NCI-H2081 treated with DMSO at 0.1 percent for 48 hours (cell line): ENCODE data around the gene RNF183.
A peak's percentile ranks its signal among the peaks of the same experiment; 100 is the strongest.
"Not testable (repeated sequence)": the region's sequence is repeated elsewhere in the genome, so short reads cannot be mapped to it uniquely, and the experiment has no call there.

Experiments used
- DNase-seq: peaks from one replicate; lab custom pipeline; 2025; lab: John Stamatoyannopoulos, UW

Gene RNF183

DNA sequence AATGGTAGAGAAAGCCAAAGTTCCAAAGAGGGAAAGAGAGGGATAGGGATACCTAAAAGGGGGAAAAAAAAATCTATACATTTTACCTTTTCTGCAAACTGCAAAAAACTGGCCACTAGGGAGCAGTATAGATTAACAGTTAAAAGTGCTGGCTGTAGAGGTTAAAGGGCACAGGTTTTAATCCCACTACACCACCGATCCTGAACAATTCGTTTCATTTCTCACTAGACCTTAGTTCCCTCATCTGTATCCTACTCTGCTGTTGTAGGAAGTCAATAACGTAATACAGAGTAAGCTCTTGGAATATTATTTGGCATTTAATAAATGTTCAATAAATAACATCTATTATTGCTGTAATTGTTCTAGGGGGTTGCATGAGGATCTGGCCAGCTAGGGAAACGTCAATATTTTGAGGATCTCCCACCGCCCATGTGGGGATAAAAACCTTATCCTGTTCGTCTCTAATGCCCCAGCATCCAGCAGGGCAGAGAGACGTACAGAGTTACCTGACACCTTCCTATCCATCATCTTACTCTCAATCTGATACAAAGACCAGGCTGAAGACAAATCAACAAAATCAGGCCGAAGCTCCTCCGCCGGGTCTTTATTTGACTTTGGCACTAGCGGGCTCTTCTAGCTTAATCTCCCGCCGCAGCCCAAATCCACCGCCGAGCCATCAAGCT is 28.6 kb downstream of the RNF183 start:
- DNase-seq, result peak; percentile 5

DNA sequence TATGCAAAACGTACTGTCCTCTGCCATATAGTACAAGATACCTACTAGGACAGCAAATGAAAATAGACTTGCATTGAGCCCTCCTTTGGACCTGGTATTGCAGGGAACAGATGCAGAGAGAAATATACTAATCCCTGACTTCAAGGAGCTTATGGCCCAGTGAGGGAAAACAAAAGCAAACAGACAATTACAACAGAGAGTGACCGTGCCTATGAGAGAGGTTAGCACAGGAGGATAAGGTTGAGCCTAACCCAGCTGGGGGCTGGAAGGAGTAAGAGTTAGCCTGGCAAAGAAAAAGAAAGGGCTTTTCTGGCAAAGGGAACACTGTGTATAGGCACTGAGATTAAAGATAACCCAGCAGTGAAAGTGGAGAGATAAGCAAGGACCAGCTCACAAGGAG is 33.3 kb downstream of the RNF183 start:
- no peak for DNase-seq

DNA sequence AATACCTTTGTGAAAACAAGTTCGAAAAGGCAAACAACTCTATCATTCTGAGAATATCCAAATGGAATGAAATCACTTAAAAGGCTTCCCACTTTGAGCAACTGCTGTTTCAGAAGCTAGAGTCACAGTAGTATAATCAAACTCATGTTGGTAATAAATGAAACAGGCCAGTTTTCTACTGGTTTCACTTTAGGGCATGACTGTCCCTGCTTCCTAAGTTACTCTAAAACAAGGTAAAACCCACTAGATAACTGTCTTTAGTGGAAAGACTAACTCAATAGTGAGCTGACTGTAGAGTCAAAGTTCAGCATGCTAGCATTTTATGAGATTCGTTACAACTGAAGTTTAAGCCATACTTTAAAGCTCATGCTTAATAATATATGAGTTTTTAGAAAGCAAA is 33.8 kb downstream of the RNF183 start:
- DNase-seq, result no peak

DNA sequence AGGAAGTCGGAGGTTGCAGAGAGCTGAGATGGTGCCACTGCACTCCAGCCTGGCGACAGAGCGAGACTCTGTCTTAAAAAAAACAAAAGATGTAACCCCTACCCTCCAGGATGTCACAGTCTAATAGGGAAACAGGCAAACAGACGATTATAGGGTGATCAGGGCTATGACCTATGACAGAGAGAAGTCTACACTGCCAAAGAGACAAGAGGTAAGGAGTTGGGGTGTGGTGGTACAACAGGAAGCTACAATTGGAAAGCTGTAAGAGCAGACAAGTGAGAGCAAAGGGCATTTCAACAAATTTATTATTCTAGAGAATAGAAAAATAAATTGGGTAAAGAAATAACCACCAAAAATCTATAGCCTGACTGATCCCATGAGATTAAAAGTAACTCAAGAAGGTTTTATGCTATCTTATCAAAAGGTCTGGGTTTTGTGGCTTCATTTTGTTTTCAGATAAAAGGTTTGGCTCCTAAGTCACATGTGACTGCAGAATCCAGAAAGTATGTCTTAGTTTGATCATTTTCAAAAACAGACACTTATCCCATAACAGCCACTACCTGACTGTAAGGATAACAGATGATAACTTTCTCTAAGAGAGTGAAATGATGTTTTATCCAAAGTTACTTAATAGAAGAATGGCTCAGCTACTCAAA is 35.1 kb downstream of the RNF183 start:
- no peak for DNase-seq

DNA sequence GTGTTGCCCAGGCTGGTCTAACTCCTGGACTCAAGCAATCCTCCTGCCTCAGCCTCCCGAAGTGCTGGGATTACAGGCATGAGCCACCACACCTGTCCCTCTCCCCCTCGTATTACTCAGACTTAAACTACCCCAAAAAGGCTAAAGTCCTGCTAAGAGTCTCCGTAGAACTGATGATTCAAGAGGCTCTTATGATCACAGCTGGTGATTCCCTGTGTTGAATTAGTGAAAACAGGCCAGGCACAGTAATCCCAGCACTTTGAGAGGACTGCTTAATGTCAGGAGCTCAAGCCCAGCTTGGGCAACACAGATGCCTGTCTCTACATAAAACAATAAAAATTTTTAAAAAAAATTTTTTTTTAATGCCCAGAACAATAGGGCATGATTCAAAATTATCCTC is 37.0 kb downstream of the RNF183 start:
- DNase-seq, result no peak

DNA sequence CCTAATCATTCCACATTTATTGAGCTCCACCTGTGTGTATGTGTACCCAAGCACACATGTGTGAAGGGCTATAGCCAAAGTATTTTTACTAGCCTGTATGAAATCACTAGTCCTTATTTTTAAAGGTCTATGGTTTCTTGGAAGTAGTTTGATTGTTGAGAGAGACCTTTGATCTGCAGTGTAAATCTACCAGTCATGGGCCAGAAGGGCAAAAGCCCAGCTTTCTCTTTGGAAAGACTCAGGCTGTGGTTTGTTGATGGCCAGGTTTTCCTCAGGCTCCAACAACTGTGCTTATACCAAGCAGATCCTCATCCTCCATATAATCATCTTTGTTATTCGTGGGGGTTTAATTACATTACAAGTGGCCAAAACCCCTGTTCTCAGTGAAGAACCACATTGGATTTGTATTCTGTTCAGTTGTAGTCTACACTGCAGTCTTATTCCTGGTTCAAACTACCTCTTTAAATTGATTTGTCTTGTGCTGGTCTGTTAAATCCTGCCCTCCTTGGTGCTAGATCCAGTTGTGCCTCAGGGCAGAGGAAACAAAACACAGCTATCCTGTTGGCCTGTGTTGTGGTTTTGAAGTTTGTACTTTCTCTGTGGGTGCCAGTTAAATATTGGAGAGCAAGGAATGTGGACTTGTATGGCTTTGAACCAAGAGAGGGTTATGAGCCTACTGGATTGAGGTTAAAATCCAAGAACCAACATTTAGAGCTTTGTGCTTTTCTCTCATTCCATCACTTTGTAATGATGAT is 41.1 kb downstream of the RNF183 start:
- no peak for DNase-seq

DNA sequence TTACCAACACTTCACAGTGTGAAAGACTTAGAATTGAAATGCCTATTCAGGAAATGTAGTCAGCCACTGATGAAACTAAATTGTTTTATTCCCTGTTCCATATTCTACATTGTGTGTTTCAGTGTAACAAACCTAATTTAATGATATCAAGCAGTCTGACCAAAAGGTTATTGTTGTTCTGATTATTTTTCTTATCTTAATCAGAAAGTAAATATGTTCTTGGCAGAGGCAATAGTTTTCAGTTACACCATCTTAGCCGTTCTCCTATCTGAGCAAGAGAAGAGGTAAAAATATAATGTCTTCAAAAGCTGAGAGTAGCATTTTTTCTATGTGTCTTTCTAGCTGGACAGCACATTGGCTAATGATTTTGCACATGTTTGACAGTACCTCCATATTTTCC is 44.9 kb downstream of the RNF183 start:
- DNase-seq, result no peak

DNA sequence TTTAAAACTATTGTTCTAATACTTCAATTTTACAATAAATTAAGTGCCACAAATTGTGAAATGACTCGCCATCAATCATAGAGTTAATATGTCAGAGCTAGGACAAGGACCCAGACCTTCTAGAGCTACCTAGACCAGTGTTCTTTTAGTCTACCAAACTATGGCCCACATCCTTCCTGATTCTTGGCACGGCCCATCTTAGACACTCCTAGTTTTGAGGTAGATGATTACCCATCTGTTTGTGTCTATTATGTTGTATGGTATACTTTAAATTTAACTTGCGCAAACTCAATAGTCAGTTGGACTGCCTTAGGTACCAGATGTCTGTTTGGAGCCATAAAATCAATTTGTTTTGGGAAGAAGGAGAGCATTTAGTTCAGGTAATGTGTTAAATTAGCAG is 45.3 kb downstream of the RNF183 start:
- DNase-seq, result no peak

DNA sequence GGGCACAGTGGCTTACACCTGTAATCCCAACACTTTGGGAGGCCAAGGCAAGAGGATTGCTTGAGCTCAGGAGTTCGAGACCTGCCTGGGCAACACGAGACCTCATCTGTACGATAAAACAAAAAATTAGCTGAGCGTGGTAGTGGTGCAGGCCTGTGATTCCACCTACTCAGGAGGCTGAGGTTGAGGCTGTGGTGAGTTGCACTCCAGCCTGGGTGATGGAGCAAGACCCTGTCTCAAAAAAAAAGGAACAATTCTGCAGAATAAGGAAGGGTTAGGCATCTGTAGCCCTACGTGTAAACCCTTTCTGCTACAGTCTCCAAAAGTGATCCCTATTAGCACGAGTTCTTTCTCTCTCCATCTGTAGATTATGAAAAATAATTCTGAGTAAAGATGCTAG is 47.7 kb downstream of the RNF183 start:
- no peak for DNase-seq

DNA sequence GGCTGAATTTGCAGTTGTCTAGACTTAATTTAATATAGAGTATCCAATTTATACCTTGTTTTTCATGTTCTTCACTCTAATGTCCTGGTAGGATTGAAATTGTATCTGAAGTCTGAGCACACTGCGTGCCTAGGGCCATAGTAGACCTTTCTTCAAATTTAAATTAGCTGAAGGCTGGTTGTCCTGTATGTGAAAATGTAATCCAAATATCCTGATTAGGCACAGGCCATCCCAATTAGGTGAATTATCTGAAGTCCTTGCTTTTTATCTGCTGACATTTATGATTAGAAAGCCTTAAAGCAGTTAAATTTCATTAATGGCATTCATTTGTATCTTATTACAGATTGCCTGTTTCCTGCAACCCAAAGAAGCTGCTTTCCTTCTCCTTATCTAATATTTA is 48.2 kb downstream of the RNF183 start:
- no peak for DNase-seq

DNA sequence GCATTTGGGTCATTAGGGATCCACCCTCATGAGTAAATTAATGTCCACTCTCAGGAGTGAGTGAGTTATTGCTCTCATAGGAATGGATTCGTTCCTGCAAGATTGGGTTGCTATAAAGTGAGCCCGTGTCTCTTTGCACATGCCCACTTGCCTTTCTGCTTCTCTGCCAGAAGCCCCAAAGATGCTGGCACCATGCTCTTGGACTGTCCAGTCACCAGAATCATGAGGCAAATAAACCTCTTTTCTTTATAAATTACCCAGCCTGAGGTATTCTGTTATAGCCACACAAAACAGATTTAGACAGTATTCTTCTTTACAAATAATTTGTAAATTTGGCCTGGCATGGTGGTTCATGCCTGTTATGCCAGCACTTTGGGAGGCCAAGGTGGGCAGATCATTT is 52.4 kb downstream of the RNF183 start:
- DNase-seq, result no peak

DNA sequence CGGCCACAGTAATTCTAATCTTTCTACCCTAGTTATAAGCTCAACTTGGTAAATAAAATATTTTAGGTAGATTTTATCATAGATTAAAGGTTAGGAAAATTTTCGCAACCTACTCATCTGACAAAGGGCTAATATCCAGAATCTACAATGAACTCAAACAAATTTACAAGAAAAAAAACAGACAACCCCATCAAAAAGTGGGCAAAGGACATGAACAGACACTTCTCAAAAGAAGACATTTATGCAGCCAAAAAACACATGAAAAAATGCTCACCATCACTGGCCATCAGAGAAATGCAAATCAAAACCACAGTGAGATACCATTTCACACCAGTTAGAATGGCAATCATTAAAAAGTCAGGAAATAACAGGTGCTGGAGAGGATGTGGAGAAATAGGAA is 53.5 kb downstream of the RNF183 start:
- not testable (repeated sequence) for DNase-seq

DNA sequence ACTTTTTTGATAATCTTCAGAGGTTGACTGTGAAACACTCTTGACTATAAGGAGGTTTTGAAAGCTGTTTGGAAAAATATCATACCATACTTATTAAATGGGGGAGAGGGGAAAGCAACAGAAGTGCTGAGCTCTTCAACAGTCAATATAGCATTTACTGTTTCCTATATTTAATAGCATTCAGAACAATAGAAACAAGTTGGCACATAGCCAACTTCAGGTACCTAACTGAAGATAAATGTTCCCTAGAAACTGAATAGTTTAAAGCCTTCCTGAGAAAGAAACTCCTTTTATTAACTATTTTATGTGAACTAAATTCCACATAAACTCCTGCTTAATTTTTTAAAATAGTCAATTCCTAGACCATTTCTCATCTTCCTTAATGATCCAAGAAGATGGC is 55.5 kb downstream of the RNF183 start:
- no peak for DNase-seq
